SK-N-MC (cell line): Measurements from ENCODE around the gene CSTPP1.

Experiments used
- DNase-seq: peaks from one replicate; pipeline ENCODE4 v3.0.0-alpha.2; 2011; ENCODE audit warnings: low read depth, low spot score
- H3K27ac ChIP-seq: fragments of 200-600 bp; sonication (generic); 2 replicates; pipeline ENCODE4 v1.5.1; 2016; ENCODE audit warnings: mixed run types
- H3K36me3 ChIP-seq: fragments of 200-600 bp; sonication (generic); 2 replicates; pipeline ENCODE4 v1.6.1; 2017; ENCODE audit warnings: antibody characterized with exemption, low read length, mixed read lengths; ENCODE audit not compliant: insufficient read depth
- H3K4me3 ChIP-seq: fragments of 200-600 bp; sonication (generic); 2 replicates; pipeline ENCODE4 v1.5.1; 2016
- H3K9ac ChIP-seq: fragments of 200-600 bp; sonication (generic); 2 replicates; pipeline ENCODE4 v1.8.0; 2017; ENCODE audit warnings: mixed run types, mixed read lengths; ENCODE audit not compliant: insufficient read length
- H3K9me3 ChIP-seq: fragments of 200-600 bp; sonication (generic); 2 replicates; pipeline ENCODE4 v1.6.1; 2017; ENCODE audit warnings: low read depth, mild to moderate bottlenecking, antibody characterized with exemption, low read length, moderate library complexity, mixed read lengths
- EZH2 ChIP-seq: fragments of 200-600 bp; sonication (generic); IDR thresholded peaks from one replicate; pipeline ENCODE4 v1.6.1; 2017; ENCODE audit warnings: antibody characterized with exemption
- FOXP2 ChIP-seq: optimal IDR thresholded peaks from 2 replicates; pipeline ENCODE3; 2011; ENCODE audit warnings: mild to moderate bottlenecking, moderate library complexity; ENCODE audit not compliant: insufficient read depth; ENCODE audit errors: extremely low read length, control extremely low read depth
- POLR2AphosphoS5 ChIP-seq: IDR thresholded peaks from 2 replicates; pipeline ENCODE4 v1.6.1; 2012; ENCODE audit warnings: mild to moderate bottlenecking, low read depth, low read length, borderline replicate concordance

The CSTPP1 gene

DNA sequence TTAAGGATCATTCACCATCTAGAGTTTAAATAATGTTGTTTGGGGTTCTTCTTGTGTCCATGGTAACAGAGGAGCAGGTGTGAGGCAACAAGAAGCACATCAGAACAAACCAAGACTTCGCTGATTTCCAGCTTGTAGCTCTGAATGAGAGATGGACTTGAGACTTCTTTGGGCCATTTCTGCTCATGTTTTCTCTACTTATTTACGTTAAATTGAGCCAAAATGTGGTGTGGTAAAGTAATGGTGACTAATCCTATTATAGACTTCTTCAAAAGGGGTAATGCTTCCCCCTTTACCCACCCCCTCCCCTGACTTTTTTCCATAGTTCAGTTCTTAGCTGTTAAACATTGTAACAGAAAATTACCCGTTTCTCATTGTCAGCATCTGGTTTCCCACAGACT, 65.2 kb downstream of the CSTPP1 start:
- Histone ChIP-seq H3K9me3 (no peaks in the 10 kb centered on the region), H3K9ac (no peak overlapping the region), H3K36me3 (no peaks in the 10 kb centered on the region), H3K27ac (peak overlapping the region; percentile 70), H3K4me3 (no peak overlapping the region)
- DNase-seq, result no peak
- TF ChIP-seq POLR2AphosphoS5, result no peak
- TF ChIP-seq EZH2, result no peak
- no peak for TF ChIP-seq FOXP2

DNA sequence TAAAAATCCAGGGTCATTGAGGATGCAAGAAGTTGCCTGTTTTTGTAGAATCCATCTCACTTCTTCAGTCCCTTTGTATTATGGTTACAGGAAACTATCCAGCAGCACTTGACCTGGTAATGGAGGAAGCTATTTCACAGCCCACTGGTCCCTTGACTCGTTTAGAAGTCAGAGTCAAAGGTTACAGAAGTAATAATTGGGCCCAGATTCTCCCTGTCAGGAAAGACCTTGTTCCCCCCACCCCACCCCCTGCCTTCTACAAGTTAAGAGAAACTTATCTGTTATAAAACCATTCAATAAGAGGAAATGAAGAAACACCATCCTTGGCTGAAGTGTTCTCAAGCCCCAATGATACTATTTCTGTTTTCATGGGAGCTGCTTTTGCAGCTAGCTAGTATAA, 65.8 kb downstream of the CSTPP1 start:
- TF ChIP-seq POLR2AphosphoS5 (no peak), EZH2 (no peak), FOXP2 (no peak)
- H3K27ac ChIP-seq, result peak overlapping the region; percentile 70
- H3K4me3 ChIP-seq, result no peak overlapping the region
- H3K36me3 ChIP-seq, result no peaks in the 10 kb centered on the region
- H3K9ac ChIP-seq, result no peak overlapping the region
- DNase-seq, result no peak
- no peaks in the 10 kb centered on the region; the same call in 1 of the 2 replicates for H3K9me3 ChIP-seq

DNA sequence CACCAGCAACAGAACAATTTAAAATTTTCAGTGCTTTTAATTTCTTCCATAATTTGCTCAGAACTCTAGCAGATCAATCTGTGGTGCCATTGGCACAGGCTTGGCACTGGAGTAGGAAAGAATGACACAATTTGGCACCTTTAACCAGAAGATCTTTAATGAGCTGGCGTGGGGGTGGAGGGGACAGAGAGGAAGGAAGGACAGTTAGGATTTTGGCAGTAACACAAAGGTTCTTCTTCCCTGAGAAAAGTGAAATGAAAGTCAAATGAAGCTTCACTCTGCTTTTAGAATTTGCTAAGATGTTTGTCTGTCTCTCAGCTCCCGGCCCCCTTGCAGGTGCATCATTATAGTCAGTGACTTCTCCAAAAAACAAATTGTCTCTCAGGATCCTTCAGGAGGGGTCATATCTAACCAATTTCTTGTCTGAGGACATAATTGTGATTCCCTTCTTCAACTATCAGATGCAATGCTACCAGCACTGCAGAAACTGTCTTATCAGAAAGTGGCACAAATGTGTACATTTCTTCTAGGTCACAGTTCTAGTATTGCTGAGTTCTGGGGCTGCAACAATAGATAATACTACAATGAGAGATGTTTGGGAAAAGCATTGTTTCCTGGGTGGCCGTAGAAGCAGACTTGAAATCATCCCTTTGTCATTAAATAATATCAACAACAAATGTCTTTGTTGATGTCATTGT, 66.8 kb downstream of the CSTPP1 start:
- Histone ChIP-seq H3K9ac (no peak overlapping the region), H3K27ac (peak overlapping the region; percentile 22; the same call in 1 of the 2 replicates), H3K4me3 (no peak overlapping the region), H3K9me3 (no peaks in the 10 kb centered on the region; the same call in 1 of the 2 replicates), H3K36me3 (no peaks in the 10 kb centered on the region)
- DNase-seq, result no peak
- no peak for TF ChIP-seq EZH2
- no peak for TF ChIP-seq FOXP2

DNA sequence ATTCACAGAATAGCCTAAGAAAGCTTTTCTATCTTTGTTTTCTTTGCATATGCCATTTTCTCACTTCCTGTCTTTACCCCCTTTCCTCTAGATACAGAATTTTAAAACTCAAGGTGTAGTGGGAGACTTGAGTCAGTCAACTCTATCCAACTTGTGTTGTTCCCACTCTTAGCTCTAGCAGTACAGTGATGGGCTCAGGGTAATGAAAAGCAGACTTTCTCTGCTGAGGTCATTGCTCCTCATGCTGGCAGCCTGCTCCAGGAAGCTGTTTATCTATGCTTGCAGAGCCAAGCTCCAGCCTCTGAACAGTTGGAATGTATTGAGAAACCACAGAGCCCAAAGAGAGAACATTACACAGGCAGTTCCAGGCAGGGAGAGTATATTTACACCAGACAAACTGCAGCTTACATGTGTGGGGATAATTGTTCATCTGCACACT, 68.1 kb downstream of the CSTPP1 start:
- H3K4me3 ChIP-seq, result peak overlapping the region; percentile 35
- peak overlapping the region; percentile 22 for H3K9ac ChIP-seq
- H3K36me3 ChIP-seq, result no peaks in the 10 kb centered on the region
- H3K9me3 ChIP-seq, result no peaks in the 10 kb centered on the region; the same call in 1 of the 2 replicates
- H3K27ac ChIP-seq, result peak overlapping the region; percentile 90
- peak; percentile 23; the same call in 1 of the 2 replicates for TF ChIP-seq POLR2AphosphoS5
- no peak for TF ChIP-seq EZH2
- TF ChIP-seq FOXP2, result peak; percentile 93
- DNase-seq, result peak; percentile 93

DNA sequence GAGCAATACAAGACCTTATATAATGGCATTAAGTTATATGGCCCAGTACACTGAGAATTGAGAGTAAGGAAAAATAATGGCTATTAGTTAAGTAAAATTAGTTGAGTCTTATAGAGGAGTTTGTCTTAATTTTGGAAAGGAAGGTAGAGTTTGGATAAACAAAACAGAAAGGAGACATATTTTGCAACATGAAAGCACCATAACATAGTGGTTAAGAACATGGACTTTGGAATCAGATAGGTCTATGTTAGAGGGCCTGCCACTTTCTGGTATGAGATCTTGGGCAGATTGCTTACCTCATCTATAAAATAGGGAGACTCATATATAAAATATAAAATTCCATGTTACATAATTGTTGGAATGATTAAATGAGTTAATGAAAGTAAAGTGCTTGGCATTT, 68.9 kb downstream of the CSTPP1 start:
- peak overlapping the region; percentile 90 for H3K27ac ChIP-seq
- no peak for DNase-seq
- no peak for TF ChIP-seq POLR2AphosphoS5
- no peak for TF ChIP-seq EZH2
- TF ChIP-seq FOXP2, result no peak

DNA sequence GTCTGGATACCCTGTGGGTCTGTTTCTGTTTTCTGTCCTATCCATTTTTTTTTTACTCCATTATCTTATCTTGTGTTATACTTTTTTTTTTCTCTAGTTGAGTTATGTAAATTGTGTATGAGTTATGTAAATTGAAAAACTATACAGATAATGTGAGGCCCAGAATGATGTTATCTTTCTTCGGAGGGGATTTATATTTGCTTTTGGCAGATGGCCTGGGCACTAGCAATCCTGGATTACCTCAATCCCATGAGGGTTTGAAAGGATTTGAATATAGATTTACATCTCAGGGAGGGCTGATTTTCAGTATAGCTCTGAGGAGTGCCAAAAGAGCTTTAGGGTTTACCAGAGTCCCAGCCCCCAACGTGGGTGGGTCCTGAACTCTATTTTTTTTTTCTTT, 71.0 kb downstream of the CSTPP1 start:
- no peak for DNase-seq
- Histone ChIP-seq H3K36me3 (no peaks in the 10 kb centered on the region), H3K27ac (no peak overlapping the region), H3K9ac (no peak overlapping the region), H3K4me3 (no peak overlapping the region), H3K9me3 (no peaks in the 10 kb centered on the region; the same call in 1 of the 2 replicates)
- TF ChIP-seq POLR2AphosphoS5, result no peak
- no peak for TF ChIP-seq FOXP2
- TF ChIP-seq EZH2, result no peak

More for the DNA sequence above, 68.9 kb downstream of the CSTPP1 start:
- Histone ChIP-seq H3K4me3 (peak overlapping the region; percentile 32; the same call in 1 of the 2 replicates), H3K9ac (peak overlapping the region; percentile 22), H3K9me3 (no peaks in the 10 kb centered on the region; the same call in 1 of the 2 replicates), H3K36me3 (no peaks in the 10 kb centered on the region)

DNA sequence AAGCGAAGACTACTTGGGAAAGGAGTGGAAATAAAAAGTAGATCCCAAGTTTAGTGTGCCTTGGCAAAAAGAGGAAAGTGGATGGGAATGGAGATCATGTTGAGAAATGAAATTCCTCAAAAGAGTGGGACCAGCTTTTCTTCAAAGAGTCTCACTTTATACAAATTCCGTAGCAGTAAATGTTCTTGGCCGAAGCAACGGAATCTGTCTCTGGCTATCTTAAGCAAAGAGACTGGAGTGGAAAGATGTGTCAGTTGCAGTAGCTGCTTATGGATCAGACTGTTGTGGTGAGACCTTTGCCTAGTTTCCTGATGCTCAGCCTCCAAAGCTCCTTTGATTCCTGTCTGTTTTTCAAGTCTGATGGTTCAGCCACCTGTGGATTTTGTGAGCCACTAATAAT, 73.6 kb downstream of the CSTPP1 start:
- Histone ChIP-seq H3K36me3 (no peaks in the 10 kb centered on the region), H3K4me3 (no peak overlapping the region), H3K9me3 (no peaks in the 10 kb centered on the region; the same call in 1 of the 2 replicates), H3K9ac (no peak overlapping the region), H3K27ac (no peak overlapping the region)
- TF ChIP-seq FOXP2, result no peak
- TF ChIP-seq POLR2AphosphoS5, result no peak
- no peak for TF ChIP-seq EZH2
- DNase-seq, result no peak

DNA sequence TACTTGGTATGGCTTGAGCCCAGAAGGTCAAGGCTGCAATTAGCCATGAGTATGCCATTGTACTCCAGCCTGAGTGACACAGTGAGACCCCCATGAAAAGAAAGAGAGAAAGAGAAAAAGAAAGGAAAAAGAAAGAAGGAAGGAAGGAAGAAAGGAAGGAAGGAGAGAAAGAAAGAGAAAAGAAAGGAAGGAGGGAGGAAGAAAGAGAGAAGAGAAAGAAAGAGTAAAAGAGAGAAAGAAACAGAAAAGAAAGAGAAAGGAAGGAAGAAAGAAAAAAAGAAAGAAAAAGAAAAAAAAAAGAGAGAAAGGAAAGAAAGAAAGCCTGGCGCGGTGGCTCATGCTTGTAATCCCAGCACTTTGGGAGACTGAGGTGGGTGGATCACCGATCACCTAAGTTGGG, 77.5 kb downstream of the CSTPP1 start:
- Histone ChIP-seq H3K9me3 (no peaks in the 10 kb centered on the region), H3K36me3 (no peaks in the 10 kb centered on the region), H3K9ac (no peak overlapping the region), H3K27ac (no peak overlapping the region), H3K4me3 (no peak overlapping the region)
- no peak for DNase-seq
- TF ChIP-seq FOXP2, result no peak
- TF ChIP-seq EZH2, result no peak
- TF ChIP-seq POLR2AphosphoS5, result no peak

DNA sequence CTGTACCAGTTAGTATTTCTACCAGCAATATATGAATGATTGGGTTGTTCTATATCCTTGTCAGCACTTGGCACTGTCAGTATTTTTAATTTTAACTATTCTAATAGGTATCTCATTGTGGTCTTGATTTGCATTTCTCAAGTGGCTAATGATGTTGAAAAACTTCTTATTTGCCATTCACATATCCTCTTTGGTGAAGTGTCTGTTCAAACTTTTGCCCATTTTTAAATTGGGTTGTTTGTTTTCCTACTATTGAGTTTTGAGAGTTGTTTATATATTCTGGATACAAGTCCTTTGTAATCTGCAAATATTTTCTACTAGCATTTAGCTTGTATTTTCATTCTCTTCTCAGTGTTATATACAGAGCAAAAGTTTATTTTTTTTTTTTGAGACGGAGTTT, 82.1 kb downstream of the CSTPP1 start:
- Histone ChIP-seq H3K4me3 (no peak overlapping the region), H3K9ac (no peak overlapping the region), H3K27ac (no peak overlapping the region), H3K9me3 (no peaks in the 10 kb centered on the region), H3K36me3 (no peaks in the 10 kb centered on the region)
- no peak for DNase-seq
- TF ChIP-seq POLR2AphosphoS5, result no peak
- no peak for TF ChIP-seq FOXP2
- no peak for TF ChIP-seq EZH2
